GM10248 (cell line): ENCODE measurements around the gene GRK6.

ENCODE experiments used
- CTCF ChIA-PET: fragments of 300-600 bp; sonication (Branson Sonifier 250); formaldehyde crosslinking; extraction: SDS; loops from one replicate; lab custom pipeline; 2021; ENCODE audit warnings: antibody characterized with exemption; lab: Yijun Ruan, JAX
- POLR2A ChIA-PET: fragments of 350-650 bp; sonication (Branson Sonifier 250); formaldehyde crosslinking; extraction: SDS; loops from one replicate; lab custom pipeline; 2020; ENCODE audit warnings: antibody characterized with exemption; lab: Yijun Ruan, JAX
- DNase-seq: peaks from one replicate; pipeline ENCODE4 v3.0.0; 2012; ENCODE audit errors: extremely low spot score
- TF ChIP-seq, protein P1 (sequence below): IDR thresholded peaks from 2 replicates; pipeline ENCODE4 v1.5.1; 2012; ENCODE audit warnings: mild to moderate bottlenecking, low read depth; ENCODE audit errors: extremely low read depth, missing control alignments, control extremely low read depth

GRK6 gene

DNA sequence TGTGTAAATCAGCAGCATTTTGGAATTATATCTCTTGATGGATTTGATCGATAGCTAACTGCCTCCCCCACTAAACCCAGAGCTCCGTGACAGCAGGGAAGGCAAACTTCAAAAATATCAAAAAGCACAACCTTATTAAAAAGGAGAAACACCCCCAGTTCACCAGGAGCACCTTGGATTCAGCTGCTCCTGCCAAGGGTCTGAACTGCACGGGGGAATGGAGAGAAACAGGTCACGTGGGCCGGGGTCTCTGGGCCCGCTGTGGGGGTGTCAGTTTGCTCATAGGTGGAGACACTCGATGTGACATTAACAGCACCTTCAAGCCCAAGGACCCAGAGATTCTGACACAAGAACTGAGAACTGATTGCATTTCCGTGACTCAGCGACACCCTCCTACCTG, 43.3 kb upstream of the GRK6 start:
- no peak for DNase-seq
- TF ChIP-seq, protein P1, sequence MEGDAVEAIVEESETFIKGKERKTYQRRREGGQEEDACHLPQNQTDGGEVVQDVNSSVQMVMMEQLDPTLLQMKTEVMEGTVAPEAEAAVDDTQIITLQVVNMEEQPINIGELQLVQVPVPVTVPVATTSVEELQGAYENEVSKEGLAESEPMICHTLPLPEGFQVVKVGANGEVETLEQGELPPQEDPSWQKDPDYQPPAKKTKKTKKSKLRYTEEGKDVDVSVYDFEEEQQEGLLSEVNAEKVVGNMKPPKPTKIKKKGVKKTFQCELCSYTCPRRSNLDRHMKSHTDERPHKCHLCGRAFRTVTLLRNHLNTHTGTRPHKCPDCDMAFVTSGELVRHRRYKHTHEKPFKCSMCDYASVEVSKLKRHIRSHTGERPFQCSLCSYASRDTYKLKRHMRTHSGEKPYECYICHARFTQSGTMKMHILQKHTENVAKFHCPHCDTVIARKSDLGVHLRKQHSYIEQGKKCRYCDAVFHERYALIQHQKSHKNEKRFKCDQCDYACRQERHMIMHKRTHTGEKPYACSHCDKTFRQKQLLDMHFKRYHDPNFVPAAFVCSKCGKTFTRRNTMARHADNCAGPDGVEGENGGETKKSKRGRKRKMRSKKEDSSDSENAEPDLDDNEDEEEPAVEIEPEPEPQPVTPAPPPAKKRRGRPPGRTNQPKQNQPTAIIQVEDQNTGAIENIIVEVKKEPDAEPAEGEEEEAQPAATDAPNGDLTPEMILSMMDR = no peak
- CTCF ChIA-PET = interaction anchor here (0.8 to 35.5 kb wide), 7 partner anchors 2 to 73 kb away, joined by 3 to 734 read pairs (median 6); partner anchors contain the start of genes LMAN2, RGS14 and SLC34A1
- POLR2A ChIA-PET = interaction anchor here (1.1 kb wide), 1 partner anchor 72 kb away, joined by 3 read pairs; no protein-coding TSS in a partner anchor

- ChIA-PET POLR2A (interaction anchor here (0.7 to 1.1 kb wide), 2 partner anchors 13 to 71 kb away, joined by 3 to 4 read pairs; no protein-coding TSS in a partner anchor), CTCF (interaction anchor here (1.1 to 30.0 kb wide), 7 partner anchors 10 to 271 kb away, joined by 3 to 734 read pairs (median 6); partner anchors contain the start of genes F12, LMAN2, PFN3 and RGS14)
- TF ChIP-seq, protein P1 = no peak
- no peak for DNase-seq
Observed at GRCh38 chr5:177384134-177384533, 42.3 kb upstream of the GRK6 start, which contains the start of gene SLC34A1. TSS of gene SLC34A1 (plus strand) at chr5:177384434. CDS start at chr5:177385742, 1,308 bp downstream.

GRCh38 chr5:177385720-177386119, 40.8 kb upstream of the GRK6 start:
- ChIA-PET CTCF (interaction anchor here (0.7 to 30.0 kb wide), 7 partner anchors 9 to 116 kb away, joined by 3 to 734 read pairs (median 4); partner anchors contain the start of genes F12, LMAN2, PFN3 and RGS14), POLR2A (no interaction called here)
- TF ChIP-seq, protein P1 = no peak
- DNase-seq = no peak

DNA sequence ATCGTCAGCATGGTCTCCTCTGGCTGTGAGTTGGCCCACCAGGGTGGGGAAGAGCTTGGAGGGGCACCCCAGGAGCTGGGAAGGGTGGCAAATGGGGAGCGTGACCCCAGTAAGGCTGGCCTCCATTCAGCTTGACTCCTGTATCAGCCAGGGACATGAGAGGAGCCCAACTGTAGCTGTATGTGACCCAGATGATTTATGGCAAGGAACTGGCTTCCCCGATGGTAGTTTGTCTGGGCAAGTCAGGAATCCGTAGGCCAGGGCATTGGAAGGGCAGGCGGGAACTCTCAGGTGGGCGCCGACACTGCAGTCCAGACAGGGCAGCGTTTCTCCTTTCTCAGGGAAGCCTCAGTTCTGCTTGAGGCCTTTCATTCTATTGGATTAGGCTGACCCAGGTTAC, 39.9 kb upstream of the GRK6 start:
- POLR2A ChIA-PET = no interaction called here
- DNase-seq = no peak
- CTCF ChIA-PET = interaction anchor here (0.6 to 30.0 kb wide), 6 partner anchors 18 to 115 kb away, joined by 3 to 734 read pairs (median 5); partner anchors contain the start of genes F12, LMAN2, PFN3 and RGS14
- TF ChIP-seq, protein P1 = no peak

GRCh38 chr5:177387405-177387804, 39.1 kb upstream of the GRK6 start:
- ChIA-PET POLR2A (no interaction called here), CTCF (interaction anchor here (8.8 to 30.0 kb wide), 3 partner anchors 18 to 63 kb away, joined by 285 to 734 read pairs (median 321); partner anchors contain the start of genes F12, LMAN2, PFN3 and PRR7)
- no peak for DNase-seq
- TF ChIP-seq, protein P1 = no peak

DNA sequence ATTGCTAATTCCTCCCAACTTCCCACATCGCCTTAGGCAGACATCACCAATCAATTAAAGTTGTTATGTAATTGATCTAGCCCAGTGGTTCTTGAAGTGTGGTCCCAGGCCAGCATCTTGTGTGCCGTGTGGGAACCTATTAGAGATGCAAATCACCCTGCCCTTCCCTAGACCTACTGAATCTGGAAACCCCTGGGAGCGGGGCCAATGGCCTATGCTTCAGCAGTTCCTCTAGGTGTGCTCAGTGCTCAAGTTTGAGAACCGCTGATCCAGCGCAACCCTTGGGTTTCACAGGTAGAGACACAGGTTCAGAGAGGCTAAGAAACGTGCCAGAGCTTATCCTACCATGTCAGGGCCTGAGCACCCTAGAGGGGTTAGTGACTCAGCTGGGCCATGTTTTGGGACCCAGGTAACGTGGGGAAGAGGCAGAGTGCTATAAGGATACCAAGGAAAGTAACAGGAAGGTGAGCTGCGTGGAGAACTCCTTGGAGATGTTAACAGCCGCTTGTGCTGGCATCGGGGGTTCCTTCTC, 37.9 kb upstream of the GRK6 start:
- CTCF ChIA-PET = interaction anchor here (1.1 to 30.0 kb wide), 12 partner anchors 16 to 276 kb away, joined by 3 to 734 read pairs (median 28); partner anchors contain the start of genes DOK3, F12, LMAN2 and PDLIM7
- POLR2A ChIA-PET = interaction anchor here (1.2 to 2.0 kb wide), 2 partner anchors 38 to 113 kb away, joined by 3 to 7 read pairs; partner anchors contain the start of gene GRK6
- no peak for DNase-seq
- TF ChIP-seq, protein P1 = no peak
